HCT116 (cell line): ENCODE results near the gene RGS7.

Source experiments
- EZH2 ChIP-seq: fragments of 200-600 bp; sonication (generic); IDR thresholded peaks from 2 replicates; pipeline ENCODE4 v1.6.1; 2017; ENCODE audit warnings: antibody characterized with exemption, mixed run types
- POLR2A ChIP-seq: IDR thresholded peaks from 2 replicates; pipeline ENCODE4 v1.7.0; 2011; ENCODE audit warnings: borderline replicate concordance; ENCODE audit not compliant: insufficient read depth, insufficient read length; ENCODE audit errors: extremely low read depth
- RAD21 ChIP-seq: IDR thresholded peaks from 2 replicates; pipeline ENCODE4 v1.6.1; 2012; ENCODE audit warnings: low read depth, mild to moderate bottlenecking
- TF ChIP-seq, protein P1 (sequence below), 3 experiments: fragments of 200-600 bp in 1 of 3; sonication (generic) in 1 of 3; IDR thresholded peaks in 2 of 3; conservative IDR thresholded peaks in 1 of 3; 2 replicates each; pipeline ENCODE4 v1.5.1; 2012 to 2017; ENCODE audit warnings: low read depth in 2 of 3, low read length in 2 of 3, antibody characterized with exemption in 1 of 3, borderline replicate concordance in 1 of 3, control low read depth in 1 of 3, mild to moderate bottlenecking in 1 of 3, mixed read lengths in 1 of 3, mixed run types in 1 of 3, moderate library complexity in 1 of 3; ENCODE audit not compliant: insufficient read depth in 1 of 3

DNA sequence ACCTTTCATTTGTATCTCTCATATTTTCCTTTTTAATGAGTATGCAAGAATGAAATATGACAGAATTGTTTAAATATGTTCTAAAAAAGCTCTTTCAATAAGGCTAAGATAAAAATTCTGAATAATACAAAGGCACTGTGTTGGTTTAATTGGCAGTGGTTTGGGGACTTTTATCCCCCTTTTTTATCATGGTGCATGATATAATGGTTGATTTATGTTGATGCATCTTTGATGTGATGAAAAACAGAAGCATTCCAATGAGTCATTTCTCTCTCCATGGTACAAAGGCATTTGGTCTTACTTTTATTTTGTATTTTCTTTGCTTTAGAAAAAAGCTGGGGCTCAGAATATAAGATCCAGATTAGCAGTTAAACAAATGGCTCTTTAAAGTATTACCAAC lies 617.9 kb downstream of the RGS7 start:
- TF ChIP-seq, protein P1, sequence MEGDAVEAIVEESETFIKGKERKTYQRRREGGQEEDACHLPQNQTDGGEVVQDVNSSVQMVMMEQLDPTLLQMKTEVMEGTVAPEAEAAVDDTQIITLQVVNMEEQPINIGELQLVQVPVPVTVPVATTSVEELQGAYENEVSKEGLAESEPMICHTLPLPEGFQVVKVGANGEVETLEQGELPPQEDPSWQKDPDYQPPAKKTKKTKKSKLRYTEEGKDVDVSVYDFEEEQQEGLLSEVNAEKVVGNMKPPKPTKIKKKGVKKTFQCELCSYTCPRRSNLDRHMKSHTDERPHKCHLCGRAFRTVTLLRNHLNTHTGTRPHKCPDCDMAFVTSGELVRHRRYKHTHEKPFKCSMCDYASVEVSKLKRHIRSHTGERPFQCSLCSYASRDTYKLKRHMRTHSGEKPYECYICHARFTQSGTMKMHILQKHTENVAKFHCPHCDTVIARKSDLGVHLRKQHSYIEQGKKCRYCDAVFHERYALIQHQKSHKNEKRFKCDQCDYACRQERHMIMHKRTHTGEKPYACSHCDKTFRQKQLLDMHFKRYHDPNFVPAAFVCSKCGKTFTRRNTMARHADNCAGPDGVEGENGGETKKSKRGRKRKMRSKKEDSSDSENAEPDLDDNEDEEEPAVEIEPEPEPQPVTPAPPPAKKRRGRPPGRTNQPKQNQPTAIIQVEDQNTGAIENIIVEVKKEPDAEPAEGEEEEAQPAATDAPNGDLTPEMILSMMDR (IDR thresholded peaks at IDR 0.05 in 2 of 3, conservative IDR thresholded peaks at IDR 0.05 in 1 of 3; ENCODE audit: borderline replicate concordance in 1 of 3, insufficient read depth in 1 of 3, low read depth in 2 of 3, low read length in 2 of 3): no peak
- TF ChIP-seq RAD21 (no peak), EZH2 (no peak), POLR2A (no peak)
